ENCODE data around the gene SFRP2.
A peak's percentile ranks its signal among the peaks of the same experiment; 100 is the strongest.

The SFRP2 gene

GRCh38 chr4:153785910-153786721 is 2.8 kb downstream of the SFRP2 start:
- whole genome bisulfite sequencing, 2 experiments (ENCODE audit: insufficient coverage in 2 of 2), result 0% methylated on average over 1 of the region's 3 CpGs; no CpG with 5 or more reads in 1 of the 2 experiments
- peak overlapping the region; percentile 13 for H3K27ac ChIP-seq (ENCODE audit: low read depth, low read length, severe bottlenecking)
- peaks cover 21% of the 10 kb centered on the region for H3K4me1 ChIP-seq (ENCODE audit: control insufficient read depth, insufficient read depth, low read length, poor library complexity, severe bottlenecking)
- H3K9me3 ChIP-seq (ENCODE audit: control insufficient read depth, low read length), result no peaks in the 10 kb centered on the region
- no peaks in the 10 kb centered on the region for H3K36me3 ChIP-seq (ENCODE audit: control insufficient read depth, insufficient read depth, low read length)
- H3K4me3 ChIP-seq (ENCODE audit: extremely low read depth, insufficient read depth, low read length, poor library complexity, severe bottlenecking), result peak overlapping the region; percentile 11

- Histone ChIP-seq H3K36me3 (ENCODE audit: control insufficient read depth, insufficient read depth, low read length) (no peaks in the 10 kb centered on the region), H3K9me3 (ENCODE audit: control insufficient read depth, low read length) (no peaks in the 10 kb centered on the region), H3K4me3 (ENCODE audit: extremely low read depth, insufficient read depth, low read length, poor library complexity, severe bottlenecking) (no peak overlapping the region), H3K4me1 (ENCODE audit: control insufficient read depth, insufficient read depth, low read length, poor library complexity, severe bottlenecking) (peaks cover 14% of the 10 kb centered on the region), H3K27ac (ENCODE audit: low read depth, low read length, severe bottlenecking) (no peak overlapping the region)
- WGBS, 2 experiments (ENCODE audit: insufficient coverage in 2 of 2), result 67 to 90% methylated on average over 2 to 3 of the region's 3 CpGs
Measured at GRCh38 chr4:153784166-153784699, 4.7 kb downstream of the SFRP2 start.

- 80% methylated on average over 1 of the region's 1 CpG; no CpG with 5 or more reads in 1 of the 2 experiments for WGBS, 2 experiments (ENCODE audit: insufficient coverage in 2 of 2)
- H3K9me3 ChIP-seq (ENCODE audit: control insufficient read depth, low read length), result no peaks in the 10 kb centered on the region
- H3K4me3 ChIP-seq (ENCODE audit: extremely low read depth, insufficient read depth, low read length, poor library complexity, severe bottlenecking), result no peak overlapping the region
- H3K4me1 ChIP-seq (ENCODE audit: control insufficient read depth, insufficient read depth, low read length, poor library complexity, severe bottlenecking), result peaks cover 6% of the 10 kb centered on the region
- no peaks in the 10 kb centered on the region for H3K36me3 ChIP-seq (ENCODE audit: control insufficient read depth, insufficient read depth, low read length)
- no peak overlapping the region for H3K27ac ChIP-seq (ENCODE audit: low read depth, low read length, severe bottlenecking)
Measured at GRCh38 chr4:153782581-153782980, 6.3 kb downstream of the SFRP2 start.

DNA sequence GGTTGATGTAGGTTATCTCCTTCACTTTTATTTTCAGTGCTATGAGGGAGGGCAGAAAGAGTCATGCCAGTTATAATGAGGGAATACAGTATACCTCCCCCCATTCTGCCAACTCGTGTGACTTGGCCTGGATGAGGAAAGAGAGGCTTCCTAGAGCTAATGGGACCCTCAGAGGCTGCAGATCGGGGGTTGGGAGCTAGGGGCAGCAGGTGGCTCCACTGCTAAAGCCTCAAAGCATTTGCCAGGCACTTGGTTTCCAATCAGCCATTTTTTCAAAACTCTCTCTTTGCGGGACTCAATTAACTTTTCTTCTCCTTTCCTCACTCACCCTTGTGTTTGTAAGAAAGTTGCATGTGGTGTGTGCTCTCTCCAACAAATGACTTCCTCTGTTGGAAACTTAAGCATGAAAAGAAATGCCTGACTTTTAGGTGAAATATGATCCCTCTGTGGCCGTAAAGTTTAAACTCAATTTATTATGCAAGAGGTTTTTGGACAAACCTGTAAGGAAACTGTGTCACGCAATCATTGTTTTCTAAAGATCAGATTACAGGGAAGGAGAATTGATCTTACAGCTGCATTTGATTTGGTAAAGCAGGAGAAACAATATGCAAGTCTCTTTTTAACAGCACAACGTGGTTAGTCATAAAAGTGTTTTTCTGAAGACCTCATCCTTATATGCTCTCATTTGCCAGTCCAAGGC is 7.0 kb downstream of the SFRP2 start:
- no peak overlapping the region for H3K4me3 ChIP-seq (ENCODE audit: extremely low read depth, insufficient read depth, low read length, poor library complexity, severe bottlenecking)
- WGBS, 2 experiments (ENCODE audit: insufficient coverage in 2 of 2), result 78 to 80% methylated on average over 4 to 5 of the region's 6 CpGs
- H3K27ac ChIP-seq (ENCODE audit: low read depth, low read length, severe bottlenecking), result no peak overlapping the region
- no peaks in the 10 kb centered on the region for H3K9me3 ChIP-seq (ENCODE audit: control insufficient read depth, low read length)
- H3K36me3 ChIP-seq (ENCODE audit: control insufficient read depth, insufficient read depth, low read length), result no peaks in the 10 kb centered on the region
- H3K4me1 ChIP-seq (ENCODE audit: control insufficient read depth, insufficient read depth, low read length, poor library complexity, severe bottlenecking), result peaks cover 6% of the 10 kb centered on the region

- 91 to 94% methylated on average over 15 to 17 of the region's 17 CpGs for WGBS, 2 experiments (ENCODE audit: insufficient coverage in 2 of 2)
- H3K27ac ChIP-seq (ENCODE audit: low read depth, low read length, severe bottlenecking), result no peak overlapping the region
- H3K9me3 ChIP-seq (ENCODE audit: control insufficient read depth, low read length), result no peaks in the 10 kb centered on the region
- no peaks in the 10 kb centered on the region for H3K36me3 ChIP-seq (ENCODE audit: control insufficient read depth, insufficient read depth, low read length)
- H3K4me3 ChIP-seq (ENCODE audit: extremely low read depth, insufficient read depth, low read length, poor library complexity, severe bottlenecking), result no peak overlapping the region
- H3K4me1 ChIP-seq (ENCODE audit: control insufficient read depth, insufficient read depth, low read length, poor library complexity, severe bottlenecking), result peaks cover 4% of the 10 kb centered on the region
Measured at GRCh38 chr4:153781280-153781679, 7.6 kb downstream of the SFRP2 start.

DNA sequence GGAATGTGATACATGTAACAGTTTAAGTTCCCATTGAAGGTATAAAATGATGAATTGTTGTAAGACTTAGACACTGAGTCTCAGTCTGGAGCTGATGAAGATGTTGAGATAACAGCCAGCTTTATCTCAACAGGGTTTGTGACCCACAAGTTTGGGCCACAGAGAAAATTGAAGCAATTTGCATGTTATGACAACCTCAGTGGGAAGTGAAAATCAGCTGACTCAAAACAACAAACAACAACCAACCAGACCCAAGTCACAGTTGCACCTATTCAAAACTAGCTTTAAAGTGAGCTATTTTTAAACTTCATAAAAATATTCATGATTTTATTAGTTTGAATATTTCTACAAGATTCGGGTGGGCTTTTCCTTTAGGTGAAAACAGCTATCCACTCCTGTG is 8.0 kb downstream of the SFRP2 start:
- H3K4me3 ChIP-seq (ENCODE audit: extremely low read depth, insufficient read depth, low read length, poor library complexity, severe bottlenecking), result no peak overlapping the region
- H3K4me1 ChIP-seq (ENCODE audit: control insufficient read depth, insufficient read depth, low read length, poor library complexity, severe bottlenecking), result no peaks in the 10 kb centered on the region
- H3K27ac ChIP-seq (ENCODE audit: low read depth, low read length, severe bottlenecking), result no peak overlapping the region
- H3K9me3 ChIP-seq (ENCODE audit: control insufficient read depth, low read length), result no peaks in the 10 kb centered on the region
- no peaks in the 10 kb centered on the region for H3K36me3 ChIP-seq (ENCODE audit: control insufficient read depth, insufficient read depth, low read length)
- WGBS, 2 experiments (ENCODE audit: insufficient coverage in 2 of 2), result 100% methylated on average over 1 of the region's 1 CpG

- no peak overlapping the region for H3K4me3 ChIP-seq (ENCODE audit: extremely low read depth, insufficient read depth, low read length, poor library complexity, severe bottlenecking)
- no peaks in the 10 kb centered on the region for H3K4me1 ChIP-seq (ENCODE audit: control insufficient read depth, insufficient read depth, low read length, poor library complexity, severe bottlenecking)
- H3K36me3 ChIP-seq (ENCODE audit: control insufficient read depth, insufficient read depth, low read length), result no peaks in the 10 kb centered on the region
- H3K9me3 ChIP-seq (ENCODE audit: control insufficient read depth, low read length), result no peaks in the 10 kb centered on the region
- H3K27ac ChIP-seq (ENCODE audit: low read depth, low read length, severe bottlenecking), result no peak overlapping the region
- WGBS, 2 experiments (ENCODE audit: insufficient coverage in 2 of 2), result 59 to 83% methylated on average over 1 to 2 of the region's 2 CpGs
Measured at GRCh38 chr4:153780221-153780620, 8.7 kb downstream of the SFRP2 start.

DNA sequence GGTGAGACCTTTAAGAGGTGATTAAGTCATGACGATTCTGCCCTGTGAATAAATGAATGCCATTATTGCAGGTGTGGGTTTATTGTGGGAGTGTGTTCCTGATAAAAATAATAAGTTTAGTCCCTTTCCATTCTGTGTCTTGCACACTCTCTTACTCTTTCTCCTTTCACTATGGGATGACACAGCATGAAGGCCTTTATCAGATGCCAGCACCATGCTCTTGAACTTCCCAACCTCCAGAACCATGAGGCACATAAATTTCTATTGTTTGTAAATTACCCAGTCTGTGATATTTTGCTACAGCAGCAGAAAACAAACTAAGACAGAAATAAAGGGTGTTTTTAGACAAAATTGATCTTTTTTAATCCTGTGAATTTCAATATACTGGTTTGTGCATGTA is 10.5 kb downstream of the SFRP2 start:
- H3K27ac ChIP-seq (ENCODE audit: low read depth, low read length, severe bottlenecking), result no peak overlapping the region
- no peaks in the 10 kb centered on the region for H3K4me1 ChIP-seq (ENCODE audit: control insufficient read depth, insufficient read depth, low read length, poor library complexity, severe bottlenecking)
- no peak overlapping the region for H3K4me3 ChIP-seq (ENCODE audit: extremely low read depth, insufficient read depth, low read length, poor library complexity, severe bottlenecking)
- H3K36me3 ChIP-seq (ENCODE audit: control insufficient read depth, insufficient read depth, low read length), result no peaks in the 10 kb centered on the region
- no CpG with 5 or more reads among the region's 1 CpG for WGBS, 2 experiments (ENCODE audit: insufficient coverage in 2 of 2)
- no peaks in the 10 kb centered on the region for H3K9me3 ChIP-seq (ENCODE audit: control insufficient read depth, low read length)

DNA sequence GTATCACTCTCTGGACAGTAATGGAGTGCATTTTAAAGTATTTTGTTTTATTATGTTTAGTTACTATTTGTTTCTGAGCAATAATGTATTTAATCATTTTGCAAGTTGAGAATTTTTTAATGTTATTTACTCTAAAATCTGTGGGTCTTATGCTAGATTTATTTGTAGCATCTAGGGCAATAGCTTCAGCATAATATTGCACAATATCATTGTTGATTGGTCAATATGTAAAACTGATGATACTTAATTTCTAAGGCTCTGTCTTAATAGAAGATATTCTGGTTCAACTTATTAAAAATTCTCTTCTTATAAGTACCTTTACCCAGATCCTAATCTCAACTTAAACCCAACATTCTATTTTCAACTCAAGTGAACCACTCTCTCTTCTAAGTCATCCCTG is 11.5 kb downstream of the SFRP2 start:
- H3K4me1 ChIP-seq (ENCODE audit: control insufficient read depth, insufficient read depth, low read length, poor library complexity, severe bottlenecking), result no peaks in the 10 kb centered on the region
- no peaks in the 10 kb centered on the region for H3K9me3 ChIP-seq (ENCODE audit: control insufficient read depth, low read length)
- H3K27ac ChIP-seq (ENCODE audit: low read depth, low read length, severe bottlenecking), result no peak overlapping the region
- no peak overlapping the region for H3K4me3 ChIP-seq (ENCODE audit: extremely low read depth, insufficient read depth, low read length, poor library complexity, severe bottlenecking)
- no peaks in the 10 kb centered on the region for H3K36me3 ChIP-seq (ENCODE audit: control insufficient read depth, insufficient read depth, low read length)

DNA sequence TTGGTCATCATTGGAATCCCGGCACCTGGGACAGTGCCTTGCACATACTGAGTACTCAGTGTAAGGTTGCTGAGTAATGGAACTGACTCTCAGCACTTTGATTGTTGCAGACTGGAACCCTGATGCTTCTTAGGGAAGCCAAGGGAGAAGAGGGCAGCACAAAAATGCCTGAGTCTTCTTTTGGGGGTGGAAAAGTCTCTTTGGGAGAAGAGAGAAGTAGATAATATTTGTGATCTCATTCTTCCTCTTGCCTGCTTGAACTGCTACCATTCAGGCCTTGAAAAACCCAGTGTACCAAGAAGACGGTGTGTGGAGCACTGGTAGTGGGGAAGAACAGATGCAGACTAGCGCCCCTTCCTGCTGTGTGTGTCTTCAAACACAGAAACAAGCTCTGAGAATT is 12.3 kb downstream of the SFRP2 start:
- no peaks in the 10 kb centered on the region for H3K36me3 ChIP-seq (ENCODE audit: control insufficient read depth, insufficient read depth, low read length)
- H3K9me3 ChIP-seq (ENCODE audit: control insufficient read depth, low read length), result no peaks in the 10 kb centered on the region
- H3K4me3 ChIP-seq (ENCODE audit: extremely low read depth, insufficient read depth, low read length, poor library complexity, severe bottlenecking), result no peak overlapping the region
- no peak overlapping the region for H3K27ac ChIP-seq (ENCODE audit: low read depth, low read length, severe bottlenecking)
- H3K4me1 ChIP-seq (ENCODE audit: control insufficient read depth, insufficient read depth, low read length, poor library complexity, severe bottlenecking), result no peaks in the 10 kb centered on the region
- 89 to 93% methylated on average over 3 of the region's 3 CpGs for WGBS, 2 experiments (ENCODE audit: insufficient coverage in 2 of 2)

GRCh38 chr4:153773236-153773690 is 15.6 kb downstream of the SFRP2 start:
- no peaks in the 10 kb centered on the region for H3K9me3 ChIP-seq (ENCODE audit: control insufficient read depth, low read length)
- WGBS, 2 experiments (ENCODE audit: insufficient coverage in 2 of 2), result 67% methylated on average over 2 of the region's 2 CpGs; no CpG with 5 or more reads in 1 of the 2 experiments
- H3K27ac ChIP-seq (ENCODE audit: low read depth, low read length, severe bottlenecking), result no peak overlapping the region
- no peaks in the 10 kb centered on the region for H3K4me1 ChIP-seq (ENCODE audit: control insufficient read depth, insufficient read depth, low read length, poor library complexity, severe bottlenecking)
- H3K4me3 ChIP-seq (ENCODE audit: extremely low read depth, insufficient read depth, low read length, poor library complexity, severe bottlenecking), result no peak overlapping the region
- H3K36me3 ChIP-seq (ENCODE audit: control insufficient read depth, insufficient read depth, low read length), result no peaks in the 10 kb centered on the region
